Esophagus muscularis mucosa (tissue), 3 donors: Measurements from ENCODE around the gene GALNT15.

ENCODE experiments used
- POLR2A ChIP-seq: fragments of 450-650 bp; IDR thresholded peaks from one replicate; pipeline ENCODE4 v1.6.1; 2017; ENCODE audit warnings: antibody characterized with exemption, moderate library complexity, mild to moderate bottlenecking, low read depth
- POLR2AphosphoS5 ChIP-seq, 2 donors: sonication (generic); formaldehyde crosslinking; IDR thresholded peaks; one replicate each; pipeline ENCODE4 v1.6.1; 2017; ENCODE audit warnings: antibody characterized with exemption in 2 of 2
- TF ChIP-seq, protein P1 (sequence below), 3 experiments: fragments of 200-600 bp in 2 of 3; fragments of 450-650 bp in 1 of 3; sonication (generic) in 2 of 3; IDR thresholded peaks; one replicate each; pipeline ENCODE4 v1.5.1; 2017 to 2019; ENCODE audit warnings: antibody characterized with exemption in 3 of 3, mild to moderate bottlenecking in 2 of 3, moderate library complexity in 1 of 3

DNA sequence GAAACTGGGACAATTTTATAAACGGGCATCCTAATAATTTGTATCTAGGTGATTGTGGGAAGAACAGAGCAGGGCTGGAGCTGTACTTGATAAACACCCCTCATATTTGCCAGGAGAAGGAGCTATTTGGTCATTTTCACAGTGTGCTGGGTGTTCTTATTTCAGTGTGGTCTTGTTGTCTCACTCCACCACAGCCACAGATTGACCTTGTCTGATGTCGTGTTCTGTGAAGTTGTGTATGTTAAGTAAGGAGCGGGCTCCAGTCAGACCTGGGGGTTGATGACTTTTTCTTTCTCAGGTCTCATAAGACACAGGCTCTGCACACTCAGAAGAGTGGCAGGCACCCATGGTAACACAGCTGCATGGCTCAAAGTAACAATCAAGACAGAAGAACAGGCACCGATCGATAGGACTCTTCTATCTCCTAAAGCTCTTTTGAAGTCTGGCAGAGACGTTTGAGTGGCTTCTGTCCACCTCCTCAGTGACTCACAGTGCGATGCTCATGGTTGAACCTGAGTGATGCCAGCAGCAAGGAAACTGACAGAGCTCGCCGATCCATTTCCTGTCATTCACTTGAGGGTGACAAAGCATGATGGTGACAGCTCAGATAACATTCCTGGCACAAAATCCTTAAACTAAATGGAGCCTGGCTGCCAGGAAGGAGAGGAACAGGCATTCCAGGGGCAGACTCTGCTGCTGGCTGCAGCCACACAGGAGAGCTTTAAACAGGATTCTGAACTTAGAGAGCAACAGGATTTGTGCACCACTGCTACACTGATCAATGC, 69.4 kb downstream of the GALNT15 start:
- TF ChIP-seq, protein P1, sequence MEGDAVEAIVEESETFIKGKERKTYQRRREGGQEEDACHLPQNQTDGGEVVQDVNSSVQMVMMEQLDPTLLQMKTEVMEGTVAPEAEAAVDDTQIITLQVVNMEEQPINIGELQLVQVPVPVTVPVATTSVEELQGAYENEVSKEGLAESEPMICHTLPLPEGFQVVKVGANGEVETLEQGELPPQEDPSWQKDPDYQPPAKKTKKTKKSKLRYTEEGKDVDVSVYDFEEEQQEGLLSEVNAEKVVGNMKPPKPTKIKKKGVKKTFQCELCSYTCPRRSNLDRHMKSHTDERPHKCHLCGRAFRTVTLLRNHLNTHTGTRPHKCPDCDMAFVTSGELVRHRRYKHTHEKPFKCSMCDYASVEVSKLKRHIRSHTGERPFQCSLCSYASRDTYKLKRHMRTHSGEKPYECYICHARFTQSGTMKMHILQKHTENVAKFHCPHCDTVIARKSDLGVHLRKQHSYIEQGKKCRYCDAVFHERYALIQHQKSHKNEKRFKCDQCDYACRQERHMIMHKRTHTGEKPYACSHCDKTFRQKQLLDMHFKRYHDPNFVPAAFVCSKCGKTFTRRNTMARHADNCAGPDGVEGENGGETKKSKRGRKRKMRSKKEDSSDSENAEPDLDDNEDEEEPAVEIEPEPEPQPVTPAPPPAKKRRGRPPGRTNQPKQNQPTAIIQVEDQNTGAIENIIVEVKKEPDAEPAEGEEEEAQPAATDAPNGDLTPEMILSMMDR (IDR thresholded peaks at IDR 0.05): no peak
- no peak for TF ChIP-seq POLR2AphosphoS5 (IDR thresholded peaks at IDR 0.05)
- TF ChIP-seq POLR2A: no peak
